ENCODE measurements around the gene ARL15. TPM values are rescaled to one million over a fixed set of nuclear protein-coding genes. Genes with fewer than 3 reads are reported as not detected.

ARL15 gene
- total RNA-seq, 1 donor from 2014 or later = 6.0 TPM

GRCh38 chr5:54273715-54274114 is 36.7 kb downstream of the ARL15 start:
- no peaks in the 10 kb centered on the region for H3K9me3 Mint-ChIP-seq
- DNase-seq (ENCODE audit: low spot score) = no peak
- no peak overlapping the region for H3K27ac Mint-ChIP-seq
- no peaks in the 10 kb centered on the region for H3K27me3 Mint-ChIP-seq (ENCODE audit: low read depth)
- no peaks in the 10 kb centered on the region for H3K36me3 Mint-ChIP-seq (ENCODE audit: low read depth)
- H3K4me1 Mint-ChIP-seq (ENCODE audit: low read depth) = no peaks in the 10 kb centered on the region
- intact Hi-C loops (cut with micrococcal nuclease) = no loop called here
- H3K4me3 Mint-ChIP-seq (ENCODE audit: low read depth) = no peak overlapping the region

GRCh38 chr5:54272746-54273145 is 37.6 kb downstream of the ARL15 start:
- Mint-ChIP-seq H3K9me3 (no peaks in the 10 kb centered on the region), H3K4me3 (ENCODE audit: low read depth) (no peak overlapping the region), H3K36me3 (ENCODE audit: low read depth) (no peaks in the 10 kb centered on the region), H3K27me3 (ENCODE audit: low read depth) (no peaks in the 10 kb centered on the region), H3K4me1 (ENCODE audit: low read depth) (no peaks in the 10 kb centered on the region), H3K27ac (no peak overlapping the region)
- no peak for DNase-seq (ENCODE audit: low spot score)
- intact Hi-C loops (cut with micrococcal nuclease) = no loop called here

- Mint-ChIP-seq H3K27ac (no peak overlapping the region), H3K4me3 (ENCODE audit: low read depth) (no peak overlapping the region), H3K36me3 (ENCODE audit: low read depth) (no peaks in the 10 kb centered on the region), H3K27me3 (ENCODE audit: low read depth) (no peaks in the 10 kb centered on the region), H3K4me1 (ENCODE audit: low read depth) (no peaks in the 10 kb centered on the region), H3K9me3 (no peaks in the 10 kb centered on the region)
- no peak for DNase-seq (ENCODE audit: low spot score)
- intact Hi-C loops (cut with micrococcal nuclease) = no loop called here
Observed at GRCh38 chr5:54270326-54270725, 40.0 kb downstream of the ARL15 start.

- Mint-ChIP-seq H3K27me3 (ENCODE audit: low read depth) (peaks cover 2% of the 10 kb centered on the region), H3K27ac (no peak overlapping the region), H3K4me3 (ENCODE audit: low read depth) (no peak overlapping the region), H3K9me3 (no peaks in the 10 kb centered on the region), H3K4me1 (ENCODE audit: low read depth) (no peaks in the 10 kb centered on the region), H3K36me3 (ENCODE audit: low read depth) (no peaks in the 10 kb centered on the region)
- intact Hi-C loops (cut with micrococcal nuclease) = no loop called here
- no peak for DNase-seq (ENCODE audit: low spot score)
Observed at GRCh38 chr5:54264574-54264973, 45.8 kb downstream of the ARL15 start.

GRCh38 chr5:54263447-54263846 is 46.9 kb downstream of the ARL15 start:
- Mint-ChIP-seq H3K4me3 (ENCODE audit: low read depth) (no peak overlapping the region), H3K36me3 (ENCODE audit: low read depth) (no peaks in the 10 kb centered on the region), H3K27ac (no peak overlapping the region), H3K9me3 (no peaks in the 10 kb centered on the region), H3K4me1 (ENCODE audit: low read depth) (no peaks in the 10 kb centered on the region), H3K27me3 (ENCODE audit: low read depth) (peaks cover 2% of the 10 kb centered on the region)
- intact Hi-C loops (cut with micrococcal nuclease) = no loop called here
- no peak for DNase-seq (ENCODE audit: low spot score)

- no peak overlapping the region for H3K4me3 Mint-ChIP-seq (ENCODE audit: low read depth)
- peaks cover 2% of the 10 kb centered on the region for H3K27me3 Mint-ChIP-seq (ENCODE audit: low read depth)
- H3K9me3 Mint-ChIP-seq = no peaks in the 10 kb centered on the region
- peaks cover 2% of the 10 kb centered on the region for H3K4me1 Mint-ChIP-seq (ENCODE audit: low read depth)
- H3K36me3 Mint-ChIP-seq (ENCODE audit: low read depth) = no peaks in the 10 kb centered on the region
- no peak for DNase-seq (ENCODE audit: low spot score)
- no peak overlapping the region for H3K27ac Mint-ChIP-seq
- intact Hi-C loops (cut with micrococcal nuclease) = no loop called here
Observed at GRCh38 chr5:54261596-54261995, 48.8 kb downstream of the ARL15 start.

GRCh38 chr5:54259981-54260380 is 50.4 kb downstream of the ARL15 start:
- Mint-ChIP-seq H3K4me3 (ENCODE audit: low read depth) (no peak overlapping the region), H3K27ac (no peak overlapping the region), H3K36me3 (ENCODE audit: low read depth) (no peaks in the 10 kb centered on the region), H3K27me3 (ENCODE audit: low read depth) (peaks cover 2% of the 10 kb centered on the region), H3K4me1 (ENCODE audit: low read depth) (peaks cover 3% of the 10 kb centered on the region), H3K9me3 (no peaks in the 10 kb centered on the region)
- no peak for DNase-seq (ENCODE audit: low spot score)
- intact Hi-C loops (cut with micrococcal nuclease) = no loop called here

GRCh38 chr5:54259090-54259489 is 51.3 kb downstream of the ARL15 start:
- no peaks in the 10 kb centered on the region for H3K36me3 Mint-ChIP-seq (ENCODE audit: low read depth)

GRCh38 chr5:54257366-54258118 is 52.8 kb downstream of the ARL15 start:
- Mint-ChIP-seq H3K9me3 (no peaks in the 10 kb centered on the region), H3K27ac (no peak overlapping the region), H3K4me3 (ENCODE audit: low read depth) (no peak overlapping the region), H3K4me1 (ENCODE audit: low read depth) (peaks cover 3% of the 10 kb centered on the region), H3K27me3 (ENCODE audit: low read depth) (no peaks in the 10 kb centered on the region), H3K36me3 (ENCODE audit: low read depth) (no peaks in the 10 kb centered on the region)
- DNase-seq (ENCODE audit: low spot score) = no peak
- intact Hi-C loops (cut with micrococcal nuclease) = no loop called here

More at GRCh38 chr5:54259090-54259489, 51.3 kb downstream of the ARL15 start:
- H3K27ac Mint-ChIP-seq = no peak overlapping the region
- intact Hi-C loops (cut with micrococcal nuclease) = no loop called here
- DNase-seq (ENCODE audit: low spot score) = no peak
- H3K9me3 Mint-ChIP-seq = no peaks in the 10 kb centered on the region
- peaks cover 3% of the 10 kb centered on the region for H3K4me1 Mint-ChIP-seq (ENCODE audit: low read depth)
- H3K27me3 Mint-ChIP-seq (ENCODE audit: low read depth) = no peaks in the 10 kb centered on the region
- no peak overlapping the region for H3K4me3 Mint-ChIP-seq (ENCODE audit: low read depth)

GRCh38 chr5:54254482-54255198 is 55.7 kb downstream of the ARL15 start:
- Mint-ChIP-seq H3K4me1 (ENCODE audit: low read depth) (peaks cover 3% of the 10 kb centered on the region), H3K27me3 (ENCODE audit: low read depth) (no peaks in the 10 kb centered on the region), H3K27ac (no peak overlapping the region), H3K36me3 (ENCODE audit: low read depth) (no peaks in the 10 kb centered on the region), H3K4me3 (ENCODE audit: low read depth) (no peak overlapping the region), H3K9me3 (no peaks in the 10 kb centered on the region)
- DNase-seq (ENCODE audit: low spot score) = no peak
- intact Hi-C loops (cut with micrococcal nuclease) = no loop called here

GRCh38 chr5:54251981-54252380 is 58.4 kb downstream of the ARL15 start:
- Mint-ChIP-seq H3K27ac (no peak overlapping the region), H3K36me3 (ENCODE audit: low read depth) (no peaks in the 10 kb centered on the region), H3K27me3 (ENCODE audit: low read depth) (peaks cover 3% of the 10 kb centered on the region), H3K4me1 (ENCODE audit: low read depth) (peaks cover 1% of the 10 kb centered on the region), H3K9me3 (no peaks in the 10 kb centered on the region), H3K4me3 (ENCODE audit: low read depth) (no peak overlapping the region)
- DNase-seq (ENCODE audit: low spot score) = no peak
- intact Hi-C loops (cut with micrococcal nuclease) = no loop called here

- Mint-ChIP-seq H3K9me3 (no peaks in the 10 kb centered on the region), H3K27ac (no peak overlapping the region), H3K4me1 (ENCODE audit: low read depth) (no peaks in the 10 kb centered on the region), H3K27me3 (ENCODE audit: low read depth) (peaks cover 10% of the 10 kb centered on the region), H3K36me3 (ENCODE audit: low read depth) (no peaks in the 10 kb centered on the region), H3K4me3 (ENCODE audit: low read depth) (no peak overlapping the region)
- no peak for DNase-seq (ENCODE audit: low spot score)
- intact Hi-C loops (cut with micrococcal nuclease) = no loop called here
Observed at GRCh38 chr5:54249210-54250028, 61.0 kb downstream of the ARL15 start.

- no peaks in the 10 kb centered on the region for H3K9me3 Mint-ChIP-seq
- H3K27me3 Mint-ChIP-seq (ENCODE audit: low read depth) = peaks cover 10% of the 10 kb centered on the region
- no peaks in the 10 kb centered on the region for H3K36me3 Mint-ChIP-seq (ENCODE audit: low read depth)
- H3K27ac Mint-ChIP-seq = no peak overlapping the region
- DNase-seq (ENCODE audit: low spot score) = no peak
- H3K4me1 Mint-ChIP-seq (ENCODE audit: low read depth) = no peaks in the 10 kb centered on the region
- intact Hi-C loops (cut with micrococcal nuclease) = no loop called here
- H3K4me3 Mint-ChIP-seq (ENCODE audit: low read depth) = no peak overlapping the region
Observed at GRCh38 chr5:54247226-54247625, 63.1 kb downstream of the ARL15 start.

Measured in activated T-helper 2 cell treated with anti-CD3 and anti-CD28 coated beads, Interferon-gamma antibody, Interleukin-2, Interleukin-4, amounts not matched to agents 10 μg/mL and 5 μg/mL and 100 μg/mL, durations not matched to agents 14 hours and 24 hours and 36 hours (primary cell).